VCaP (cell line): ENCODE data around the gene CASS4.

Experiments used
- H3K27ac ChIP-seq: fragments of 450-650 bp; 2 replicates; pipeline ENCODE4 v1.5.1; 2017
- CTCF ChIP-seq: fragments of 450-650 bp; conservative IDR thresholded peaks from 2 replicates; pipeline ENCODE4 v1.5.1; 2017; ENCODE audit warnings: mild to moderate bottlenecking, moderate library complexity

CASS4 gene

DNA sequence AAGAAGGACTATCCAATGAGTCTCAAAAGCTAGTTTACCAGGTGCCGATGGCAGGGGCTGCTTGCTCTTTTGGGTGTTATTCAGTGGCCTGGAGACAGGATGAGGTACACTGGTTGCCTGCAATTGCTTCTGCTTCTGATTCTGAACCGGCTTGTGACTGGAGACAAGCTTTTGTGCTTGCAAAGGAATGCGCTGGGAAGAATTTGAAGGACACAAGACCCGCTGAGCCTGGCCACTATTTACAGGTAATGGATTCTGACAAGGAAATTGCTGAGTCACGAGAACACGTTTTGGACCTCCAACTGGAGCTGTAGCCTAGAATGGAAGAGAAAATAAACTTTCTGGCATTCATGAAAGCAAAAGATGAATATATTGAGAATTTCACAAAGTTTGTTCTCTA is 25.8 kb upstream of the CASS4 start:
- no peak overlapping the region for H3K27ac ChIP-seq
- TF ChIP-seq CTCF: no peak

GRCh38 chr20:56388882-56389281 is 23.2 kb upstream of the CASS4 start:
- TF ChIP-seq CTCF: no peak
- H3K27ac ChIP-seq: no peak overlapping the region

DNA sequence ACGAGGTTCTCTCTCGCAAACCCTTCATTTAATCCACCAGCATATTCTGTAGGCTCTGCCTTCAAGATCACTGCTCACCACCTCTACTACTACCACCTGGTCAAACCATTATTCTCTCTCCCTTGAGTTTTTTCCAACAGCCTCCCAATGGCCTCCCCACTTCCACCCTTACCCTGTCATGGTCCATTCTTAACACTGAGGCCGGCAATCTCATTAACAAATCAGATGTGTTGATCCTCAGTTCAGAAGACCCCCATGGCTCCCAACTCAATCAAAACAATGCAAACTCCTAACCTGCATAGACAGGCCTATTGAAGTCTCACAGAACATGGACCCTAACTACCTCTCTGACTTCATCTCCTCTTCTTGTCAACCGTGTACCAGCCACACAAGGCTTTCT is 22.3 kb upstream of the CASS4 start:
- no peak for TF ChIP-seq CTCF
- no peak overlapping the region for H3K27ac ChIP-seq

GRCh38 chr20:56390396-56390795 is 21.7 kb upstream of the CASS4 start:
- peak overlapping the region; percentile 97; the same call in 1 of the 2 replicates for H3K27ac ChIP-seq

GRCh38 chr20:56391037-56391436 is 21.0 kb upstream of the CASS4 start:
- H3K27ac ChIP-seq: peak overlapping the region; percentile 97
- TF ChIP-seq CTCF: no peak

DNA sequence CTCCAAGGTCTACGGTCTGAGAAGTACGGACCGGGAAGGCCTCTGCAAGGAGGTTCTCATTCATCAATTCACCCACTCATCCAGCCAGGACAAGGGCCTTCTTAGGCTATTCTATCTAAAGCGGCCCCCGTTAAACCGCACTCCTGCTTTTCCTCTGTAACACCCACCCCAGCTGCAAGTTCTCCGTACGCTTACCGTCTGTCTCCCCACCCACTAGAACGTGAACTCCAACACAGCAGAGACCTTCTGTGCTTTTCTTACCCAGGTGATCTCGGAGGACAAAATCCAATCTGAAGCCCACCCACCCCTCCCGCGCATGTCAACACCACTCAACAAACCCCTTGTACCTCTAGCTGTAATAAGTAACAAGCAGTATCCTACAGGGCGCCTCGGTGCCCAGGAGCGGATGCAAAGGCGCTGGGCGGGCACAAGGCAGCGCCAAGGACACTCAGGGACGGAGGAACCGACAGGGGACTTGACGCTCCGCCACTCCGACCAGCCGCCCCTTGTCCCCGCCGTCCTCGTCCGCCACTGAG is 20.4 kb upstream of the CASS4 start:
- peak overlapping the region; percentile 97 for H3K27ac ChIP-seq
- TF ChIP-seq CTCF: no peak

DNA sequence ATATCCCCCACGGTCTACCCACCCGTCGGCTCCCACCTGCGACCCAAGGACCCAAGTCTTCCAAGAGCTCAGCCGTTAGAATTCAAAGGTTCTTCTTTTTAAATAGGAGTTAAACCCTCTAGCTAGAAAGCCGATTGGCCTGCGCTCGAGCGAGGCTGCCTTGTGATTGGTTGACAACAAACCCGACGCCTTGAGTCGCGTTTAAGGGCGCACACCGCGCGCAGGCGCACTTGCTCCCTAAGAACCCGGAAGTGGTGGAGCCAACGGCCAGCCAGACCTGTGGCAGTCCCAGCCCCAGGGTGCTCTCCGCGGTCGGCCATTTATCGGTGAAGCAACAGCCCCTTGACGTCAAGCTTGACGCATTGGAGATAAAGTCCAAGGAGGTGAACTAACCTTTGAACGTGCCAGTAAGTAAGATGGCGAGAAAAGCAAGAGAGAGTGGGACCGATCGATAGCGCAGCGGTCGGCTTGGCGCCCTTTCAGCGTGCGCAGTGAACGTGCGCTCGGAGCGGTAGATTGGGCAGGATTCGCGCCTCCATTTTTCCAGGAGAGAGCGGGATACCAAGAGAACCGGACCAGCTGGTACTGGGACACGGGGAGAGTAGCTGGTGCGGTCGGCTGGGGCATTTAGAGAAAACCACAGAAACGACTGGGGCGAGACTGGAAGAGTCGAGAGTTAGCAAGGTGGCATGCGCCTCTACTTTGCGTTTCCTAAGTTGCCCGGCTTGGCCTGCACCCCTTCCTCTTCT is 19.8 kb upstream of the CASS4 start, which contains the start of the genes AURKA and CSTF1:
TSS of gene AURKA (minus strand) at position 84 of the 749 bp plus-strand sequence. CDS start 4,018 bp downstream, outside the sequence.
TSS of gene CSTF1 (plus strand) at position 514 of the 749 bp plus-strand sequence. CDS start 2,908 bp downstream, outside the sequence.
- peak within 1 kb of the TSS; percentile 97 for H3K27ac ChIP-seq
- no peak for TF ChIP-seq CTCF
